CD1c-positive myeloid dendritic cell (primary cell): Measurements from ENCODE around the gene SYPL1.

Experiments used
- DNase-seq: peaks from one replicate; pipeline ENCODE4 v3.0.0-alpha.2; 2016; ENCODE audit errors: extremely low spot score

SYPL1 gene

DNA sequence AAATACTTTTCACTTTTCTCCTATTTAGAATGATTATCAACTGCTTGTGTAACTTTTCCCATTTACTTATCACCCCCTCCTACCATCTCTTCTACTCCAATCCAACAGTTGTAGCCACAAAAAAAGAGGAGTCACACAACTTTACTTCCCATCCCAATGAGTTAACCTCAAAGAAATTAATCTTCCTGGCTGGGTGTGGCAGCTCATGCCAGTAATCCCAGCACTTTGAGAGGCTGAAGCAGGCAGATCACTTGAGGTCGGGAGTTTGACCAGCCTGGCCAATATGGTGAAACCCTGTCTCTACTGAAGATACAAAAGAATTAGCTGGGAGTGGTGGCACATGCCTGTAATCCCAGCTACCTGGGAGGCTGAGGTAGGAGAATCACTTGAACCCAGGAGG is 19.9 kb downstream of the SYPL1 start:
- no peak for DNase-seq

DNA sequence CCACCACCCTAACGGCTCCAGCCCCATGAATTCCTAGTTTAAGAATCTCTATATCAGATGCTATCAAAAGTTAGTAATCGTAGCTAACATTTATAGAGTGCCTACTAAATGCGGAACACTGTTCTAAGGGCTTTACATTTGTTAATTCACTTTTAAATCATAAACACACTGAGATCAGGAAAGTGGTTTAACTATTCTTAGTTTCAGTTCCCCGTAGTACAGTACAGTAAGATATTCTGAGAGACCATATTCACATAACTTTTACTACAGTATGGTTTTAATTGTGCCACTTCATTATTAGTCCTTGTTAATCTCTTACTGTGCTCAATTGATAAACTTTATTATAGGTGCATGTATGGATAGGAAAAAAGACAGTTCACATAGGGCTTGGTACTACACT is 22.5 kb downstream of the SYPL1 start:
- DNase-seq: peak; percentile 20

DNA sequence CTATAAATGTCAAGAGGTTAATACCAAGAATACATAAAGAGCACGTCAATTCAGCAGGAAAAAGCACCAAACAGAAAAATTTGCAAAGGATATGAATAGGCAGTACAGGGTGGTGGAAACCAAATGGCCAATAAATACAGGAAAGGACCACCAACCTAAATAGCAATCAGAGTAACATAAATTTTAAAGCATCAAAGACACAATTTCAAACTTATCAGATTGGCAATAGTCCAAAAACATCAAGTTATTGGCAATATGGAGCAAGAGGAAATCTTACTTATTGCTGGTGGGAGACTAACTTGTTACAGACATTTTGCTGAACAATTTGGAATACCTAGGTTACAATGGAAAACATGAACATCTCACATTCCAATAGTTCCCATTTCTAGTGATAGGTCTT is 24.1 kb downstream of the SYPL1 start:
- DNase-seq: no peak

DNA sequence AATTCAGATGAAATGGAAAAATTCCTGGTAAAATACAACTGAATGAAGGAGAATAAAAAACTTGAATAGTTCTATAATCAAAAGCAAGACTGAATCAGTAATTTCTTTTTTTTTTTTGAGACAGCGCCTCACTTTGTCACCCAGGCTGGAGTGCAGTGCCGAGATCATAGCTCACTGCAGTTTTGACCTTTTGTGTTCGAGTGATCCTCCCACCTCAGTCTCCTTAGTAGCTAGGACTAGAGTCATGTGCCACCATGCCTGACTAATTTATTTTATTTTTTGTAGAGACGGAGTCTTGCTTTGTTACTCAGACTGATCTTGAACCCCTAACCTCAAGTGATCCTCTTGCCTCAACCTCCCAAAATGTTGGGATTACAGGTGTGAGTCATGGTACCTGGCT is 26.1 kb downstream of the SYPL1 start:
- DNase-seq: no peak

DNA sequence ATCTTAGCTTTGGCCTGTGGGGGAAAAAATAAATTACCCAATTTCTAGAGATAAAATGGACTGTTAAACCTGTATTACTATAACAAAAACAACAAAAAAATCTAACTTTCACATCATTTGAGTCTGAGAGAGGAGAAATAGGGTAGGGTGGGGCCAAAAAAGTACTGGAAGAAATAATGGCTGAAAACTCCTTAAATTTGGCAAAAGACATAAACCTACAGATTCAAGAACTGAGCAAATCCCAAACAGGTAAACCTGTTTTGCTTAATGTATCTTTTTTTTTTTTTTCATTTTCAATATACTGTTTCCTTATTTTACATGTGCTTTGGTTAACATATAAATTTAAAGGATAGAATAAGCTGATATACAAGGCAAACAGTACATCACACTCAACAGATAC is 27.1 kb downstream of the SYPL1 start:
- no peak for DNase-seq

DNA sequence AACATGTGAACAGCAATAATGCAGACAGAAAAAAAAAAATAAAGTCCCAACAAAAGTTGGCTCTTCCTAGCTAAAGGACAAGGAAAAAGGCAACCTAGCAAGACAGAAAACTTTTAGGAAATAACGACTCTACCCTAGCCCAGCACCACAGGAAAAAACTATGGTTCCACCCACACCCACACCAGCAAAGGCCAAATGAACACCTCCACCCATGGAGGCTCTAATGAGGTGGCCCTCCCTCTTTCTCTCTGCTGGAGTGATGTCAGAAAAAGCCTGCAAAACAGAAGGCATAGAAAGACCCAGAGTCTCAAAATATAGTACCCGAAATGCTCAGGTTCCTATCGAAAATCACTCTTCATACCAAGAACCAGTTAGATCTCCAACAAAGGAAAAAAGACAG is 28.4 kb downstream of the SYPL1 start:
- no peak for DNase-seq

DNA sequence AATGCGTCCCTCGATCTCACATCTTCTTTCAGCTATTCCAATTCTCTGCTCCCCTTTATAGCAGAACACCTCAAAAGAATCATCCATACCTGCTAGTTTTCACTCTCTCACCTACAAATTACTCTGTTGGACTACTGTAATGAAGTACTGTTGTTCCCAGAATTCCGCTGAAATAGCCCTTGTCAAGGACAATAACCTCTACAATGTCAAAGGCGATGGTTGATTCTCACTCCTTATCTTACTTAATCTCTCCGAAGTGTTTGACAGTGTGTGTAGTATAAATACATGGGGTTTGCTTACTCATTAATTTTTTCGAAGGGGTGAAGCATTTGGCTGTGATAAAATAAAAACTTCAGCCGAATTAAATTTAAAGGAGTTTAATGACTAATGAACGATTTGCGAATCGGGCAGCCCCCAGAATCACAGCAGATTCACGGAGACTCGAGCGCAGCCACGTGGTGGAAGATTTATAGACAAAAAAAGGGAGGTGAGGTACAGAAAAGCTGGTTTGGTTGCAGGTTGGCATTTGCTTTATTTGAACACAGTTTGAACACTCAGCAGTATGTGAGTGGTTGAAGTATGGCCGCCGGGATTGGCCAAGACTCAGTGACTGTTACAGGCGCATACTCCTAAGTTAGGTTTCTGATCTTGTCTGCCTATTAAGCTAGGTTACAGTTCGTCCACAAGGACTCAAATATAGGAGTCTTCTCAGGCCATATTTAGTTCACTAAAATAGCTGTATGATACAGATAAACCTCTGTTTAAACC is 29.8 kb downstream of the SYPL1 start:
- no peak for DNase-seq

DNA sequence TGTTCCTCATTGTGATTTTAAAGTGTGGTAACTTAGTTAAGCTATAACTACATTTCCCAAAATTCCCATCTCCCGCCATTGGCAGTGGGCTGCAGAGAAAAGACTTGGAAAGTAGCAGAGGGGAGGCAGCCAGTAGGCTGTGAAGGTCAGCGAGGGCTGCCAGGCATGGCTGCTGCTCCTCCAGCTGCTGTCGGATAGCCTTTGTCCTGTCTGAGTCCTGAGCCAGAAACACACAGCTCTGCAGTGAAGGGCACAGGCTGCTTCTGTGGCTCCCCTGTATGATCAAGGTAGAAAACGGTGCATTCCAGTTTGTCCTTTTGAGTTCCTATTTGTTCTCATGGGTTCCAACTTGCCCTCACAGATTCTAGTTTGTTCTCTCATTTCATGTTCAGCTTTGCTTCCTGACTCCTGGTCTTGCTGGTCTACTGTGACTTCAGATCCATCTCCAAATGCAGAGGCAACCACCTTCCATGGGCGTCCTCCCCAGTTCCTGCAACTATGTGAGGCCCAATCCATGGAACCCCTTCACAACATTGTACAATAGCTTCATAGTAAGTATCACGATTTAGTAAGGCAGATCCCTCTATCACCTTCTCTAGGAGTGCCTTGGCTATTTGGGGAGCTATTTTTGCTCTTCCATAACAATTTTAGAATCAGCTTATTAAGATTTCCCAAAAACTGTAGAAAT is 31.7 kb downstream of the SYPL1 start:
- no peak for DNase-seq

DNA sequence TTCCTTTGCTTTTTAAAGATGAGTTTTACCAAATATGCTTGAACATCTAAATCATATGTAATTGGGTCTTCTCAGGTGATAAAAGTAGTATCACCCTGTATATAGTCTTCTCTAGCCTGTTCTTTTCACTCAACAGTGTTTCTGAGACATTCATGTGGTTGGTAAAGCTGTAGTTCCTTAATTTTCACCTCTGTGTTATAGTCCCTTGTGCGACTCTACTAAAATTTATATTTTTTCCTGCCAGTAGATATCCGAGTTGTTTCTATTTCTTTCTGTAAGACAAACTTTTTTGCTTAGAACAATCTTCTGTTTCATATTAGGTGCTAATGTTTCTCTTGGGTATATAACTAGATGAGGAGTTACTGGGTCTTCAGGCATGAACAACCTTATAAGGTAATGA is 35.6 kb downstream of the SYPL1 start:
- no peak for DNase-seq

DNA sequence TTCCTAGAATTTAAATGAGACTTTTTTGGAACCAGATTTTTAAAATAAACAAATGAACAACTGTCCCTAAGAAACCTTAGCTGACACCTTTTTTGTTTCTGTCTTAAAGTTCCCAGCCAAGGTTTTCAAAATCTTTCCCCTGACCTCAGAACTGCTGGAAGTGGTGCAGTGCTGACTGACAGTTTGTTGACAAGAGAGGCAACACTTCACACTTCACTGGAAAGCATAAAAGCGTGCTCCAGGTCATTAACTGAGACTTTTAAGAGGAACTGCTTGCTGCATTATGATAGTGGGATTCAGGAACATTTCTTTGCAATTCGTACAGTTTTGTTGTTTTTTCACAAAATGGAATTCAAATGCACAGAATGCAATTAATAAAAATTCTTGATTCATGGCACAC is 36.2 kb downstream of the SYPL1 start:
- DNase-seq: no peak

DNA sequence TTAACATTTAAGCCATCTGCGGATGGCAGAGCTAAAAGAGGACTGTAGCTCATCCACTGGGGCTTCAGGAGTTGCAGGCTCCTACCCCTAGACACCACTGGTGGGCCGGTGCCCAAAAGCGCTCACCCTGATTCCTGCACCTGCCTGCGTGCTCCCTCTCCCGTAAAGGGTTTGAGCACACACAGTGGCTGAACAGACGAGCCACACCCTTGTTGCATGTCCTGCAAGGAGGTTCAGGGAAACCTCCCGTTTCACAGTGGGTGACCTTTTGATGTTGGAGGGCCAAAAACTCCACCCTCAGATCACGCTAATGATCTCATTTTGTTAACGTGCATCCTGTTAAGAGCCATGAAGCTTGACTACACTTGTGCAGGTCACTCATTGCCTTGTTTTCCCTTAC is 37.9 kb downstream of the SYPL1 start:
- no peak for DNase-seq

DNA sequence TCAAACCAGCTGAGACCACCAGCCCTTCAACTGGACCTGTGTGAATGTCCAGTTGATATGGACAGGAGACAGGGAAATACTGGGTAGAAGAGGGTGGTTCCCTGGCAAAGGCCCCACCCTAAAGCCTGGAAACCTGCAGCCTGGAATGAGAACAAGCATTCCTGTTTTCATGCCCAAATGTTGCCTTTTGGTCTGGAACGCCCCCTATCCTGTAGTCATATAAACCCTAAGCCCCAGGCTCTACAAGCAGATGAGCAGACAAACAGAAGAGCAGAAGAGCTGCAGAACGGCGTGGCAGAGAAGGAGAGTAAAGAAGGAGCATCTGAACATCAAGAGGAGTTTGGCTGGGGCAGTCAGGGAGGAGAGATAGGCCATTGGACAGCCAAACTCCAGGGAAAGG is 38.4 kb downstream of the SYPL1 start:
- no peak for DNase-seq

DNA sequence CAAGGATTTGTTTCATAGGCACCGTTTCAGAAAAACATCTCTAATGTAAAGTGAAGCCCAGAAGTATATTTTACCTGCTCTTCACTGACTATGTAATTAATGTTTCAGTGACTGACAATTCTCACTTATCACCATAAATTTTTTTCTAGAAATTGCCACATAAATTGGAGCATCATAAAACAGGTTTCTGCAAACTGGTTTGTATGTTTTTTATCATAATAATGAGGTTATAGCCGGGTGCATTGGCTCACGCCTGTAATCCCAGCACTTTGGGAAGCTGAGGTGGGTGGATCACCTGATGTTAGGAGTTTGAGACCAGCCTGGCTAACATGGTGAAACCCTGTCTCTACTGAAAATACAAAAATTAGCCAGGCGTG is 39.4 kb downstream of the SYPL1 start:
- DNase-seq: no peak

DNA sequence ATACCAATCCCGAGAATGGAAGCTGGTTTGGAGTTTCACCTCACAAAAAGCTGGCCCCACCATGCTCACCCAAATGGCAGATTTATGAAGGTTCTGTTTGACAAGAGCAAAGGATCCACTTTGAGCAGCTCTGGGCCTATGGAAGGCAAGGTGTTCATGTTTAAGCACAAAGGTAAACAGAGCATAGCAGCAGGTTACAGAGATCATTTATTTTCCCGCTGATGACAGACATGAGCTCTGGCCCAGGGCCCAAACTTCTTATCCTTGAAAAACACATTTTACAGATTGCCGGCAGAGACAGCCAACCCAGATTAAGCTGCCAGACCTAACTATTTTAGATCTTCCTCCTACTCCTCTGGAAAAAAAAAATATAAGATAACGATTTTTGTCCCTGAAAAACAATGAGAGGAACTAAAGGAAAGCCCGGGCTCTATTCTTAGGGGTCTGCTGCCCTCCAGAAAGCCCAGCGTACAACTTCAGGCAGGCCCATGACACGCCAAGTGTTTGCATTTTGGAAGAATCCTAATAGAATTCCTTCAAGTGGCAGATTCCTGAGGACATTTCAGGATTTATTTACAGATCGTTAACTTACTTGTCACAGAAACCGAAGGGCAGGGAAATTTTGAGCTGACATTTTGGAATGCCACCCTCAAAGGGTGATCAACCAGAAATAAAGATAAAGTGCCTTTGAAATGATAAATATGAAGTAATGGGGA is 40.0 kb downstream of the SYPL1 start:
- DNase-seq: no peak

DNA sequence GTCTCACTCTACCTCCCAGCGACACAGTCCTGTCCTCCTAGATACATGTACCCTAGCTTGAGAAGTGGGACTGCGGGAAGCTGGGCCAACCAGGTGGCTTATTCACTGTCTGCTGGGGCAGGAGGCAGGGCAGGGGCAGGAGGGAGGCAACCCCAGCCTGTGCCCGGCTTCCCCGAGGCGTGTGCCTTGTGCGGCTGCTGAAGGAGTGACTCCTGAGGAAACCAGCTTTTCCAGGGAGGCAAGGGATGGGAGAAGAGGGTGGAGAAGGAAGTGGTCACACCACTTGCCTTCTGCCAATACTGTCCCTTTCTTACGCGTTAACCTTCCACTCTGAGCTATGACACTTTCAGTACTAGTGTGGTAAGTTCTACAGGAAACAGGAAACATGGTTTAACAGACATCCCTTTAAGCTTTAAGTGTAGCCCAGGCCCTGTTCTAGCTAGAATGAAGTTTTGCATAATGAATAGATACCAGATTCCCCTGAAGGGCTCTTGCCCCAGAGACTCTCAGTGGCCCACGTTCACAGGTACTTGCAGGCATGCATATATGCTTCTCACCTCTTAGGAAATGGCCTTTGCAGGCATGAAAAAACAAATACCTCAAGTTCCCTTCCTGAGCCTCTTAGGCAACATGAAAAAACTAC is 40.6 kb downstream of the SYPL1 start:
- peak; percentile 52 for DNase-seq

DNA sequence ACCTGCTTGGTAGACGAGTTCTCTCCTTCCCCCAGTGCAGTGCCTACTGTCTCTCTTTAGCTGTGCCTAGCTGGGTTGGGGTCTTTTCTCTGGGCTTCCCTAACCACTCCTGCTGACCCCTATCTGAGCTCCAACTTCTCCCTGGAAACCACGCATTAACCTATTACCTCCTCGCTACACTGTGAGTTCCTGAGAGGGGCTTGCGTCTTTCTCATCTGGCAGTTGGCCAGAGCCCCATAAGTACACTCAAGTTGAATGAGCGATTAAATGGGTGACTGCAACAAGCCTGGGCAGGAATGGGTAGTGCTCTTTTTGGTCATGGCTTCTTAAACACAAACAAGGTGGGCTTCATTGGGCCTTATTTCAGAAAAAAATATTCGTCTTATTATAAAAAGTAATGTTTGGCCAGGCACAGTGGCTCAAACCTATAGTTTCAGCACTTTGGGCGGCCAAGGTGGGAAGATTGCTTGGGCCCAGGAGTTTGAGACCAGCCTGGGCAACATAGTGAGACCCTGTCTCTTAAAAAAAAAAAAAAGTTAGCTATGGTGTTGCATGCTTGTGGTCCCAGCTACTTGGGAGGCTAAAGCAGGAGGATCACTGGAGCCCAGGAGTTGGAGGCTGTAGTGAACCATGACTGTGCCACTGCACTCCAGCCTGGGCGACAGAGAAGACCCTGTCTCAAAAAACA is 41.4 kb downstream of the SYPL1 start:
- no peak for DNase-seq

DNA sequence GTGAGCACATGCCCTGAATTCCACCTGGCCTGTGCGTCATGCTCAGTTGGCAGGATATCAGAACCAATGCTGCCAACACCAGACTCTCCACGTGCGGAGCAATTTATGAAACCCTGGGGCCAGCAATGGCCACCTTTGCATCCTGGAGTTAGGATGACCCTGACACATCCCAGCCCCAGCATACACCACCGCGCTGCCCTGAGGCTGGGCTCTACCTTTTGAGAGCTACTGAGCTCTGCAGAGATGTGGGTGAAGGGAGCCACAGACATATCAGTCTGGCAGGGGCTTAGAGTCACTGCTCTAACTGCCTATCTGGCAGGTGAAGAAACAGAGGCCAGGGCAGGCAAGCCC is 41.9 kb downstream of the SYPL1 start:
- no peak for DNase-seq

DNA sequence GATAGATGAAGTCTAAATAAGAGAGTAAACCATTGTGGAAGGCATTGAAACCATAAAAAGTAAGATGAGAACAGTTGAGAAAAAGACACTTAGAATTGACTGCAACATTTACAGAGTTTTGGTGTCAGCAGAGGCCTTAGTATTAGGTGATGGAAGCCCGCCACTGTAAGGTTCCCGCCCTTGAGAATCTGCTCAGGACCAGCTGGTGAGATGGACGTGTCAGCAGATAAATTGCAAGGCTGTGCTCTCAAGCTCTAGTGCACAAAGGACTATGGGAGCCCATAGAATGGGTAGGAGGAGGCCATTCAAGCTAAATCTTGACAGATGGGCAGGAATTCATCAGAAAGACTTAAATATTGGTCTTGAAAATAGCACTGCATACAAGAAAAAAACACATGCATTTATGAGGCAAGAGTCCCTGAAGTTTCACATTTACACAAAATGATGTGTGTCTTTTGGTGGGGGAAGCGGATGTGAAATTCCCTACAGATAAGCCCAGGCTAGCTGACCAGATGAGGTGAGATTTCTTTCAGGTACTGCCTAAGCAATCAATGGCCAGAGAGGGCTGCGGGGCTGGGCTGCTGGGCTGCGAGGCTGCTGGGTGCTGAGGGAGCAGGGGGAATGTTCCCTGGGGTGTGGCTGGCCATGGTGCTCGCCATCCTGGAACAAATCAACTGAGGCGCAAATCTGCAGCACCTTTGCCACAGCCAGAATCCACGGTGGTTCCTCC is 42.5 kb downstream of the SYPL1 start:
- DNase-seq: no peak

DNA sequence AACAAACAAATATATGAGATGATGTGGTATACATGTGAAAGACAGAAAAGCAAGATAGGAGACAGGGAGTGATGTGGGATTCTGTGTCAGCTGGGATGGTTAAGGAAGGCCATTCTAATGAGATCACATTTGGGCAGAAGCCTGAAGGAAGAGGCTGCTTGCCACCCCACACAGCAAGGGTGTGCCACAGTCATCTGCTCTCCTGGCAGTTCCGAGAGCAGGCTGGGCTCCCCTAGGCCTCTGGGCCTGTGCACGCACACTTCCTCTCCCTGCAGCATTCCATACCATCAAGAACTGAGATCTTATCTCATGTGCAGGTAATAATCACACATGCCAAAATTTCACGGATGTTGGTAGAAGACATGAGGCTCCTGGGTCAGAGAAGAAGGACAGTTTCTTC is 43.1 kb downstream of the SYPL1 start:
- DNase-seq: no peak

DNA sequence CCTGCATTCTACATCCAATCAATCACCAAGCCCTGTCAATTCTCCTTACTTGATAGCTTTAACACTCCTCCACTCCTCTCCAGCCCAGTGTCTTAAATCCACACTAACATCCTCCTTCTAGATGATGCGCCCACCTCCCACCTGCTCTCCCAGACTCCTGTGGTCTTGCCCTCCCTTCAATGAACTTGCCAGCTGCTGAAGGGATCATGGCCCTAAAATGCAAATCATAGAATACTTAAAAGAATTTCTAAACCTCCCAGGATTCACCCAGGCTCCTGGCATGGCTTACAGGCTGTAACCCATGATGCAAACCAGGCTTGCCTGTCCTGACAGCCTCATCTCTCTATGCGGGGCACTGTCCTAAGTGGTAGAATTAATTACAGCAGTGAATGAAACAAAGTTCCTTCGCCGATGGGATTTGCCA is 43.6 kb downstream of the SYPL1 start:
- no peak for DNase-seq

DNA sequence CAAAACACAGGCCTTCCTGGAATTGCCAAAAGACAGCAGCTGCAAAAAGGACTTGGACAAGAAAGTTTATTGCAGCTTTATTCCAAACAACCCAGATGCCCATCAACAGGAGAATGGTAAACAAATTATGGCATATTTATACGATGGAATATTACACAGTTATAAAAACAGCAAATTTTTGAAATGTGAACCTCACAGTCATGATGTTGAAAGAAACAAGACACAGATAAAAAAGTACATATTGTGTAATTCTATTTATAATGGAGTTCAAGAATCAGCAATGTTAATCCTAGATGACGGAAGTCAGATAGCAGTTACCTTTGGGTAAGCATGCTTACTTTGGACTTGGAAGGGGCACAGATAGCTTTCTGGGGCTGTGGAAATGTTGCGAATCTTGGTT is 44.4 kb downstream of the SYPL1 start:
- no peak for DNase-seq
